HEK293 (cell line): ENCODE measurements around the gene SDF2.

Experiments
- BCL6B ChIP-seq: fragments of 450-650 bp; formaldehyde crosslinking; IDR thresholded peaks from 2 replicates; pipeline ENCODE4 v1.5.1; 2017; ENCODE audit warnings: missing biosample characterization, missing genetic modification characterization
- GLI2 ChIP-seq: fragments of 450-650 bp; formaldehyde crosslinking; IDR thresholded peaks from 2 replicates; pipeline ENCODE4; 2017; ENCODE audit warnings: missing biosample characterization, missing genetic modification characterization, low read depth, borderline replicate concordance
- HOXA7 ChIP-seq: sonication (generic); formaldehyde crosslinking; IDR thresholded peaks from 2 replicates; pipeline ENCODE4 v1.8.1; 2022; ENCODE audit warnings: missing genetic modification reagents, borderline replicate concordance
- KLF10 ChIP-seq: fragments of 450-650 bp; IDR thresholded peaks from 2 replicates; pipeline ENCODE4 v1.5.1; 2018; ENCODE audit warnings: missing biosample characterization, mild to moderate bottlenecking, missing genetic modification characterization
- PRDM10 ChIP-seq: fragments of 450-650 bp; formaldehyde crosslinking; IDR thresholded peaks from 2 replicates; pipeline ENCODE4 v1.5.1; 2016; ENCODE audit warnings: missing biosample characterization, missing genetic modification characterization
- SCRT2 ChIP-seq: fragments of 450-650 bp; formaldehyde crosslinking; IDR thresholded peaks from 2 replicates; pipeline ENCODE4 v1.5.1; 2016; ENCODE audit warnings: missing biosample characterization, missing genetic modification characterization
- TSHZ1 ChIP-seq: fragments of 450-650 bp; formaldehyde crosslinking; IDR thresholded peaks from 2 replicates; pipeline ENCODE4 v1.5.1; 2016; ENCODE audit warnings: missing biosample characterization, missing genetic modification characterization, borderline replicate concordance
- YY2 ChIP-seq: fragments of 450-650 bp; formaldehyde crosslinking; IDR thresholded peaks from 2 replicates; pipeline ENCODE4 v1.5.1; 2016; ENCODE audit warnings: missing biosample characterization, missing genetic modification characterization
- ZBTB1 ChIP-seq: fragments of 450-650 bp; formaldehyde crosslinking; IDR thresholded peaks from 2 replicates; pipeline ENCODE4 v1.5.1; 2016; ENCODE audit warnings: missing biosample characterization, missing genetic modification characterization
- ZBTB10 ChIP-seq: fragments of 450-650 bp; formaldehyde crosslinking; IDR thresholded peaks from 2 replicates; pipeline ENCODE4 v1.5.1; 2016; ENCODE audit warnings: missing biosample characterization, missing genetic modification characterization
- ZBTB48 ChIP-seq: fragments of 450-650 bp; formaldehyde crosslinking; IDR thresholded peaks from 2 replicates; pipeline ENCODE4 v1.5.1; 2016; ENCODE audit warnings: missing biosample characterization, missing genetic modification characterization
- ZNF114 ChIP-seq: fragments of 450-650 bp; formaldehyde crosslinking; IDR thresholded peaks from 2 replicates; pipeline ENCODE4 v1.5.0; 2017; ENCODE audit warnings: missing biosample characterization, missing genetic modification characterization
- ZNF133 ChIP-seq: fragments of 450-650 bp; formaldehyde crosslinking; IDR thresholded peaks from 2 replicates; pipeline ENCODE4 v1.5.1; 2016; ENCODE audit warnings: missing biosample characterization, missing genetic modification characterization
- ZNF223 ChIP-seq: fragments of 450-650 bp; formaldehyde crosslinking; IDR thresholded peaks from 2 replicates; pipeline ENCODE4 v1.5.1; 2016; ENCODE audit warnings: missing biosample characterization, missing genetic modification characterization
- ZNF521 ChIP-seq: fragments of 450-650 bp; formaldehyde crosslinking; IDR thresholded peaks from 2 replicates; pipeline ENCODE4 v1.5.1; 2017; ENCODE audit warnings: missing biosample characterization, mild to moderate bottlenecking, missing genetic modification characterization
- ZNF658 ChIP-seq: fragments of 450-650 bp; formaldehyde crosslinking; IDR thresholded peaks from 2 replicates; pipeline ENCODE4; 2016; ENCODE audit warnings: missing biosample characterization, missing genetic modification characterization
- ZNF677 ChIP-seq: fragments of 450-650 bp; IDR thresholded peaks from 2 replicates; pipeline ENCODE4 v1.5.0; 2018; ENCODE audit warnings: missing biosample characterization, mild to moderate bottlenecking, missing genetic modification characterization, moderate library complexity
- ZNF777 ChIP-seq: fragments of 450-650 bp; formaldehyde crosslinking; IDR thresholded peaks from 2 replicates; pipeline ENCODE4 v1.5.1; 2017; ENCODE audit warnings: missing biosample characterization, missing genetic modification characterization, borderline replicate concordance
- ZSCAN23 ChIP-seq: fragments of 450-650 bp; formaldehyde crosslinking; IDR thresholded peaks from 2 replicates; pipeline ENCODE4 v1.5.1; 2016; ENCODE audit warnings: missing biosample characterization, missing genetic modification characterization
- ZXDB ChIP-seq: fragments of 450-650 bp; formaldehyde crosslinking; IDR thresholded peaks from 2 replicates; pipeline ENCODE4 v1.5.1; 2016; ENCODE audit warnings: missing biosample characterization, missing genetic modification characterization
- TF ChIP-seq, protein P1 (sequence below): fragments of 450-650 bp; formaldehyde crosslinking; IDR thresholded peaks from 2 replicates; pipeline ENCODE4 v1.5.1; 2017; ENCODE audit warnings: missing biosample characterization, missing genetic modification characterization
- TF ChIP-seq, protein P2 (sequence below): fragments of 450-650 bp; formaldehyde crosslinking; IDR thresholded peaks from 2 replicates; pipeline ENCODE4; 2016; ENCODE audit warnings: missing biosample characterization, missing genetic modification characterization
- TF ChIP-seq, protein P3 (sequence below): fragments of 450-650 bp; formaldehyde crosslinking; IDR thresholded peaks from 2 replicates; pipeline ENCODE4 v1.5.1; 2017; ENCODE audit warnings: missing biosample characterization, missing genetic modification characterization

SDF2 gene

GRCh38 chr17:28598799-28599310 lies 62.9 kb downstream of the SDF2 start, which contains the start of gene SPAG5 (continued):
- TF ChIP-seq TSHZ1 (no peak), ZXDB (tag by site-specific recombination) (no peak; the same call in 1 of the 2 replicates), BCL6B (no peak), KLF10 (peak; percentile 36; the same call in 1 of the 2 replicates), HOXA7 (CRISPR knock-in tag) (no peak), ZNF133 (tag by site-specific recombination) (no peak), YY2 (peak; percentile 62; the same call in 1 of the 2 replicates), ZNF677 (tag by site-specific recombination) (no peak), ZBTB1 (tag by site-specific recombination) (no peak), ZBTB48 (no peak), ZNF658 (tag by site-specific recombination) (no peak), ZNF114 (no peak), ZNF777 (0 out of 2 replicates have a peak, but pooled peaks have one; percentile 24), ZBTB10 (tag by site-specific recombination) (no peak), SCRT2 (tag by site-specific recombination) (no peak), PRDM10 (tag by site-specific recombination) (no peak), GLI2 (tag by site-specific recombination) (no peak), ZNF223 (tag by site-specific recombination) (no peak), ZNF521 (tag by site-specific recombination) (no peak), ZSCAN23 (no peak)
- TF ChIP-seq, protein P1, sequence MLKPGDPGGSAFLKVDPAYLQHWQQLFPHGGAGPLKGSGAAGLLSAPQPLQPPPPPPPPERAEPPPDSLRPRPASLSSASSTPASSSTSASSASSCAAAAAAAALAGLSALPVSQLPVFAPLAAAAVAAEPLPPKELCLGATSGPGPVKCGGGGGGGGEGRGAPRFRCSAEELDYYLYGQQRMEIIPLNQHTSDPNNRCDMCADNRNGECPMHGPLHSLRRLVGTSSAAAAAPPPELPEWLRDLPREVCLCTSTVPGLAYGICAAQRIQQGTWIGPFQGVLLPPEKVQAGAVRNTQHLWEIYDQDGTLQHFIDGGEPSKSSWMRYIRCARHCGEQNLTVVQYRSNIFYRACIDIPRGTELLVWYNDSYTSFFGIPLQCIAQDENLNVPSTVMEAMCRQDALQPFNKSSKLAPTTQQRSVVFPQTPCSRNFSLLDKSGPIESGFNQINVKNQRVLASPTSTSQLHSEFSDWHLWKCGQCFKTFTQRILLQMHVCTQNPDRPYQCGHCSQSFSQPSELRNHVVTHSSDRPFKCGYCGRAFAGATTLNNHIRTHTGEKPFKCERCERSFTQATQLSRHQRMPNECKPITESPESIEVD (tag by site-specific recombination) = no peak
- TF ChIP-seq, protein P2, sequence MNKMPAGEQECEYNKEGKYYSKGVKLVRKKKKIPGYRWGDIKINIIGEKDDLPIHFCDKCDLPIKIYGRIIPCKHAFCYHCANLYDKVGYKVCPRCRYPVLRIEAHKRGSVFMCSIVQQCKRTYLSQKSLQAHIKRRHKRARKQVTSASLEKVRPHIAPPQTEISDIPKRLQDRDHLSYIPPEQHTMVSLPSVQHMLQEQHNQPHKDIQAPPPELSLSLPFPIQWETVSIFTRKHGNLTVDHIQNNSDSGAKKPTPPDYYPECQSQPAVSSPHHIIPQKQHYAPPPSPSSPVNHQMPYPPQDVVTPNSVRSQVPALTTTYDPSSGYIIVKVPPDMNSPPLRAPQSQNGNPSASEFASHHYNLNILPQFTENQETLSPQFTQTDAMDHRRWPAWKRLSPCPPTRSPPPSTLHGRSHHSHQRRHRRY = no peak
- TF ChIP-seq, protein P3, sequence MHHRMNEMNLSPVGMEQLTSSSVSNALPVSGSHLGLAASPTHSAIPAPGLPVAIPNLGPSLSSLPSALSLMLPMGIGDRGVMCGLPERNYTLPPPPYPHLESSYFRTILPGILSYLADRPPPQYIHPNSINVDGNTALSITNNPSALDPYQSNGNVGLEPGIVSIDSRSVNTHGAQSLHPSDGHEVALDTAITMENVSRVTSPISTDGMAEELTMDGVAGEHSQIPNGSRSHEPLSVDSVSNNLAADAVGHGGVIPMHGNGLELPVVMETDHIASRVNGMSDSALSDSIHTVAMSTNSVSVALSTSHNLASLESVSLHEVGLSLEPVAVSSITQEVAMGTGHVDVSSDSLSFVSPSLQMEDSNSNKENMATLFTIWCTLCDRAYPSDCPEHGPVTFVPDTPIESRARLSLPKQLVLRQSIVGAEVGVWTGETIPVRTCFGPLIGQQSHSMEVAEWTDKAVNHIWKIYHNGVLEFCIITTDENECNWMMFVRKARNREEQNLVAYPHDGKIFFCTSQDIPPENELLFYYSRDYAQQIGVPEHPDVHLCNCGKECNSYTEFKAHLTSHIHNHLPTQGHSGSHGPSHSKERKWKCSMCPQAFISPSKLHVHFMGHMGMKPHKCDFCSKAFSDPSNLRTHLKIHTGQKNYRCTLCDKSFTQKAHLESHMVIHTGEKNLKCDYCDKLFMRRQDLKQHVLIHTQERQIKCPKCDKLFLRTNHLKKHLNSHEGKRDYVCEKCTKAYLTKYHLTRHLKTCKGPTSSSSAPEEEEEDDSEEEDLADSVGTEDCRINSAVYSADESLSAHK (tag by site-specific recombination) = peak; percentile 7; the same call in 1 of the 2 replicates
